Stimulated activated CD8-positive, alpha-beta memory T cell treated with anti-CD3 and anti-CD28 coated beads, Interleukin-7, amount 100 ng/mL, for 4 hours (primary cell): ENCODE results near the gene THRA.
"Not testable (repeated sequence)": the region's sequence is repeated elsewhere in the genome, so short reads cannot be mapped to it uniquely, and the experiment has no call there.

Experiments used
- DNase-seq, 2 donors: peaks; one replicate each; pipeline ENCODE4 v3.0.0-alpha.2; 2020; ENCODE audit warnings: low read depth in 2 of 2

THRA gene

GRCh38 chr17:40112718-40113109 lies 49.9 kb downstream of the THRA start:
- no peak for DNase-seq

GRCh38 chr17:40113110-40113906 lies 50.5 kb downstream of the THRA start:
- peak; percentile 83 to 93 for DNase-seq

- DNase-seq: no peak
Observed at GRCh38 chr17:40113907-40114245, 51.1 kb downstream of the THRA start.

- DNase-seq: no peak
Observed at GRCh38 chr17:40115101-40115436, 52.3 kb downstream of the THRA start.

GRCh38 chr17:40121181-40122135 lies 58.7 kb downstream of the THRA start, which contains the start of gene MSL1:
Gene MSL1, plus strand, starts transcription at chr17:40121971. Its CDS starts 642 bp downstream, at chr17:40122613.
- peak; percentile 68 to 83 for DNase-seq

- DNase-seq: peak in 1 of 2 donors; percentile 63
Observed at GRCh38 chr17:40122136-40122998, 59.6 kb downstream of the THRA start.

GRCh38 chr17:40122999-40123810 lies 60.4 kb downstream of the THRA start:
- peak in 1 of 2 donors; percentile 25 for DNase-seq

- no peak for DNase-seq
Observed at GRCh38 chr17:40123811-40124114, 61.0 kb downstream of the THRA start.

- DNase-seq: no peak
Observed at GRCh38 chr17:40124279-40125141, 61.7 kb downstream of the THRA start.

GRCh38 chr17:40129498-40129897 lies 66.7 kb downstream of the THRA start:
- DNase-seq: no peak

GRCh38 chr17:40130352-40131042 lies 67.7 kb downstream of the THRA start:
- no peak for DNase-seq

GRCh38 chr17:40134184-40134583 lies 71.4 kb downstream of the THRA start:
- DNase-seq: no peak

GRCh38 chr17:40135817-40136216 lies 73.1 kb downstream of the THRA start:
- no peak for DNase-seq

- DNase-seq: no peak
Observed at GRCh38 chr17:40139566-40140058, 76.8 kb downstream of the THRA start.

- DNase-seq: not testable (repeated sequence)
Observed at GRCh38 chr17:40143166-40143565, 80.4 kb downstream of the THRA start.
